AG20443 (cell line): ENCODE data around the gene TAS1R3.

Experiments used
- DNase-seq: peaks from one replicate; pipeline ENCODE4 v3.0.0; 2012; ENCODE audit warnings: low spot score, mixed read lengths

TAS1R3 gene

DNA sequence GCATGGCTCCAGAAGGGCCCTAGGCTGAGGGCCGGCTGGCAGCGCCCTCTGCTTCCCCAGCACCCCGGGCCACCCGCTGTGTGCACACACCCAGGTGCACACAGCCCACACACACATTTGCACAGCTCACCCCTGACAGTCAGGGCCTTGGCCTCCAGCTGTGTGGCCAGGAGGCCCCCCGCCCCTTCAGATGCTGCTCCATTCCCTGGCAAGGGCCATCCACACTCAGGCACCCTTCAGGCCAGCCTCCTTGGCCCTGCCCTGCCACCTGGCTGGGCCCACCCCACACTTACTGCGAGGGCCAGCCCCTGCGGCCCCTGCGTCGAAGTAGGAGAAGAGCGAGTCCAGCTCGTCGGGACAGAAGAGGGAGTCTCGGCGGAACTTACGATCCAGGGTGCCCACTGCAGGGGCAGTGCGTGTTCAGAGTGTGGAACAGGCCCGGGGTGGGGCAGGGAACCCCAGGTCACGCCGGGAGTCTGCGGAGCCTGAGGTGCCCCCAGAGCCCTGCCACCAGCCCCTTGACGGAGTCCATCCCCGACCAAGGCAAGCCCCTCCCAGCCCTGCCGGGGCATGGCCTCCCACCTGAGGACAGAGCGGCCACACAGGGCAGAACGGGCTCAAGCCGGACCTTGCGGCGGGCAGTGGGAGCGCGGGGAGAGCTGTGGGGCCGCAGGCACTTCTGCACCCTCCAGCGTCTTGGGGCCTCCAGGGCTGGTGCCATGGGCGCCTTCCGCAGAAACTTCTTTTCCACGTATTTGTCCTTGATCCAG is 35.7 kb upstream of the TAS1R3 start:
- no peak for DNase-seq

DNA sequence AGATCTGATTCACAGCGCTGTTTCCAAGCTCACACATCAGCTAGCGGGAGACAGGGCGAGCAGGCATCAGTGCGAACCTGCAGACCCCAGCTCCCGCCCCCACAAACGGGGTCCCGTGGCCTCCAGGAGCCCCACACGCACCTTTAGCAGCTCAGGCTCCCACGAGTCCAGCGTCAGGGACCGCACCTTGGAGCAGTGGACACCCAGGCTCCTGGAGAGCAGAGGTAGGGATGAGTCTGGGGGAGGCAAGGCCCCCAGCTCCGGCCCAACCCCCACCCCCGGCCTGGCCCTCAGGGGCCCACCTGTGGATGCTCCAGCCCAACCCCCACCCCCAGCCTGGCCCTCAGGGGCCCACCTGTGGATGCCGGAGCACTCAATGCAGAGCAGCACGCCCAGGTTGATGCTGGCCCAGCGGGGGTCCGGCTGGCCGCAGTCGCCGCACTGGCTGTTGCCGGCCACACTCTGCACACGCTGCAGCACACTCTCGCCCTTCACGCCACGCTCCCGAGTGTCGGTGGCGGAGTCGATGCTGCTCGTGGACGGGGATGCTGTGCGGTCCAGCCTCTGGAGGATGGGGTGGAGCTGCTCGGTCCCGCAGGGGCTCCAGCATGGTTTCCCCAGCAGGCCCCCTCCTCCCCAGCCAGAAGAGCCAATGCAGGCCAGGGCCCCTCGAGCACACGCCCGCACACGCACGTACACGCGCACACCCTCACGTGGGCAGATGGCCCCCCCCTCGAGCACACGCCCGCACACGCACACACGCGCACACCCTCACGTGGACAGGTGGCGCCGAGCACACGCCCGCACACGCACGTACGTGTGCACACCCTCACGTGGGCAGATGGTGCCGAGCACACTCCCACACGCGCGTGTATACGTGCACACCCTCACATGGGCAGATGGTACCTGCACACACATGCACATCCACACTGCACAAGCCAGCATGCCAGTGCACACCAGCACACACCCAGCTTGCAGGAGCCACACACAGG is 34.7 kb upstream of the TAS1R3 start:
- DNase-seq: no peak

DNA sequence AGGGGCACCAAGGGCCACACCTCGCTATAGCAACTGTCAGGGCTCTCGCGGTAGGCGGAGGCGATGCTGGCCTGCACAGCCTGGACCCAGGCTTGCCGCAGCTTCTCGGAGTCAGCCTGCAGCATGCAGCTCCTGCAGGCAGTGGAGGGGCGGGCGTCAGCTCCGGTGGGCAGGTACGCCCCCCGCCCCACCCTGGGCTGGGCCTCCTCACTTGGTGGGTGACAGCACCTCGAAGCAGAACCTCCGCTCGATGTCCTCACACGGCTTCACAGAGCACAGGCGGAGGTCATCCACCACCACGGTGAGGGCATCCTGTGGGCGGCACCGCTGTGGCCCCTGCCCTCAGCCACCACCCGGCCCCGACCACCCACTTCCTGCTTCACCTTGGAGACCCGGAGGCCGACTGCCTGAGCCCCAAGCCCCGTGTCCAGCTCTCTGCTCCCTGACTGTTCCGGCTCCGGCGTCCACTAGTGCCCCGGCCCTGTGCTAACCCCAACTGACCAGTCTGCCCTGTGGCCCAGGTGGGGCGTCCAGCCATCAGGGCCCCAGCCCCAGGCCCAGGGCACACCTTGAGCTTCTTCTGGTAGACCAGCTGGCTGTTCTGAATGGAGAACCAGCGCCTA is 33.2 kb upstream of the TAS1R3 start:
- DNase-seq: no peak

DNA sequence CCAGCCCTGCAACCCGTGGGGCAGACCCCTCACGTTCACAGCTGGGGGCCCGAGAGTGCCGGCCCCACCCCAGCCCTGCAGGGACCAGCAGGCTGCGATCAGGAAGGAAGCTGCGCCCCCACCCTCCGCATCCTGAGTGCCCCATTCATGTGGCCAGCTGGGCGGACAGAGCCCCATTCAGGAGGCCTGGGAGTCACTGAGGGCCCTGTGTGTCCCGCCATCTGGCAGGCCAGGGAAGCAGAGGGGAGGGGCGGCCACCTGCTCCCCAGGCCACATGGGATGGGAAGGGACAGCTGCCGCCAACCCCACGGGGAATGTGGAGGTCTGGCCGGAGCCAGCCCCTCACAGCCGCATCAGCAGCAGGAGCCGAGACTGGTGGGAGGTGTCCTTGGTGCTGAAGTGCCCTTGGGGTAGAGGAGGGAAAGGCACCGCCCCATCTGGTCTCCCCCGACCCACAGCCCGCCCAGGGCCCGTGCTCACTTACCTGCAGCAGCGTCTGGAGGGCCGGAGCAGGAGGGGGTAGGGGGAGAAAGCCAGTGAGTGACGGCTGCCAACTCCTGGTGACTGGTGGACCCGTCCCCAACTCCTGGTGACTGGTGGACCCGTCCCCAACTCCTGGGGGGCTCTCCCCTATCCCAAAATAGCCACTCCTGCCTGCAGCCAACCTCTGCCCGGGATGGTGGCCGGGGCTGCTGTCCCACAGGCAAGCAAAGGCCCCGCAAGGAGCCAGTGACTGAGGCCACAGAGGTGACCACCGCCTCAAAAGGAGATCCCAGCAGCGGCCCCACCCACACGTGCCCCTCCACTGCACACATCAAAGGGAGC is 32.0 kb upstream of the TAS1R3 start:
- no peak for DNase-seq

DNA sequence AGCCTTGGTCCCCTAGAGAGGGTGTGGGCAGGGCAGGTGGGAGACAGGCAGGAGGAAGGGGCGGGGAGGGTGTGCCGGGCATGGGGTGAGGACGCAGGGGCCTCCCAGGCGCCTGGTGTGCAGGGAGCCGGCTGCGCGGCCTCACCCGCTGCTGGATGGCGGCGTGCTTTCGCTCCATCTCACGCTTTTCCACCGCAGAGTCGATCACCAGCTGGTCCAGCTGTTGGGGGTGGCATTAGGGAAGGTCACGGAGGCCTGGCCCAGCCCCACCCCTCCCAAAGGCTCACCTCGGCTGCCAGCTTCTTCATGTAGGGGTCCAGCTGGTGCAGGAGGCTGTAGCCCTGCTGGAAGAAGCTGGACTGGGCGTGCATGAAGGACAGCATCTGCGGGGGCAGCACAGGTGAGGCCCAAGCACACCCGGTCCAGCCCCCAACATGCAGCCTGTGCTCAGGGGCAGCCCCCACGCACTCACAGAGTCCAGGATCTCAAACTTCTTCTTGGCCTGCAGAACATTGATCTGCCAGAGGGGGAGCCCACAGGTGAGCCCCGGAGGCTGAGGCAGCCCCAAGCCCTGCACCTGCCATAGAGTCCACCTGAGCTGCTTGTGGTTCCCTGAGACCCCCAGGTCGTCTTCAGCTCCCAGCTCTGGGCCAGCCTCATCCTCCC is 31.3 kb upstream of the TAS1R3 start:
- DNase-seq: no peak

DNA sequence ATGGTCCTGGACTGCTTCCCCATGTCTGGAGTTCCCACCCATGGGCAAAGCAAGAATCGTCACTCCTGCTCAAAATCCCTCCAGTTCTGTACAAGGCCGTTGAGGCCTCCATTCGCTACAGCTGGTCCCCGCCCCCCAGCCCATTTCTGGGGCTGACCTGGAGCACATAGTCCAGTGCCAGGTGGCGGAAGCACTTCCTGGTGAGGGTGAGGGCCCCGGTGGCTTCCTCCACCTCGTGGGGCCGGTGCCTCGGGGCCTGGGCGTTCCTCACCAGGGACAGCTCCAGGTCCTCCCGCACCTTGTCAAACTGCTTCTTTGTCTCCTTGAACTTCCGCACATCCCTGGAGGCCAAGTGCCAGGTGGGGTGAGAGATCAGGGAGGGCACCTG is 30.7 kb upstream of the TAS1R3 start:
- no peak for DNase-seq

DNA sequence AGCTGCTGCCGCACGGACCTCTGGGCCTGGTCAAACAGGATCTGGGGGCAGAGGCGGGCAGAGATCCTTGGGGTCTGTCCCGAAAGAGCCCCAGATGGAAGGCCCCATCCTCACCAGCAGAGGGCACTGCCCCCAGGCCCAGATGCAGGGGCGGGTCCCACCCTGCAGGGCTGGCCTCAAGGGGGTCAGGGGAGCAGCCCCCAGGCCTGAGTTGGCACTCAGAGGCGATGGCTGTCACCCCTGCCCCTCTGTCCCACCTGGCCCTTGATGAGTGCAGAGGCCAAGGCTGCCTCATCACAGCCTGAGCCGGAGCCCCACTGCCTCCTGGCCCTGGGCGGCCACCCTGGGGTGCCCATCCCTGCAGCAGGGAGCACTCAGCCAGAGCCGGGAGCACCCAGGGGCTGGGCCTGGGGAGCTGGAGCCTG is 29.1 kb upstream of the TAS1R3 start:
- DNase-seq: no peak

DNA sequence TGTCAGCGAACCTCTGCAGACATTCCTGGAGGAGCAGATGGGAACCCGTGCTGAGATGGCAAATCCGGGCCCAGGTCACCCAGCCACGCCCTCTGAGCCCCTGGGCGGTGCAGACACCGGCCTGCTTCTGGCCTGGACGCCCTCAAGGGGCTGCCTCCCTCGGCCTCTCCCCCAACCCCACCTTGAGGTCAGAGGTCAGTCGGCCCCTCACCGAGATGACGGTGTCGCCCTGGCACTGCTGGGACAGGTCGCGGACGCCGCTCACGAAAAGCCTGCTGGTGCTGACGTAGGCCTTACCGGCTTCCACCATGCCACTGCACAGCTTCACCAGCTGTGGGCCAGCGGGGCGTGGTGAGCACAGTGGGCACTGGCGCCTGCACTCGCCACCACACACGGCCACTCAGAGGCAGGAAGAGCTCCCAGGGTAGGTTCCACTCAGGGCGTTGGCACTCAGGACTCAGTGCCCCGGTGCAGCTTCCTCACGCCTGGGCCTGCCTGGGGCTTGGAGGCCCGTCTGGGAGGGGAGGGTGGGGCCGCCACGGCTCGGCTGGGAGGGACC is 28.1 kb upstream of the TAS1R3 start:
- no peak for DNase-seq

DNA sequence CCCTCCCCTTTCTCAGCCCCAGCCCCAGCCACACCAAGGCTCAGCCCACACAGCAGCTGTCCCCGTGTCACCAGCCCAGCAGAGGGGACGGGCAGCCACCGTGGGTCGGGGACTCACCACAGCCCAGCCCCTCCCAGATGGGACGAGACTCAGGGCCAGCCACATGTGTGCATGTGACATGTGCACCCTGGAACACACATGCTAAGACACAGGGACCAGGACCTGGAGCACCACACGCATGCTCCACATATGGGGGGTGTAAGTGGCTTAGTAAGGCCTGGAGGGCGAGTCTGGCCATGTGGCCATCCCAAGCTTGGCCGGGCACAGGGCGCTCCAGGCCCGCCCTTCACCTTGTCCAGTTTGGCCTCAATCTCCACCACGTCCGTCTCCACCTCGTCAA is 27.3 kb upstream of the TAS1R3 start:
- no peak for DNase-seq

DNA sequence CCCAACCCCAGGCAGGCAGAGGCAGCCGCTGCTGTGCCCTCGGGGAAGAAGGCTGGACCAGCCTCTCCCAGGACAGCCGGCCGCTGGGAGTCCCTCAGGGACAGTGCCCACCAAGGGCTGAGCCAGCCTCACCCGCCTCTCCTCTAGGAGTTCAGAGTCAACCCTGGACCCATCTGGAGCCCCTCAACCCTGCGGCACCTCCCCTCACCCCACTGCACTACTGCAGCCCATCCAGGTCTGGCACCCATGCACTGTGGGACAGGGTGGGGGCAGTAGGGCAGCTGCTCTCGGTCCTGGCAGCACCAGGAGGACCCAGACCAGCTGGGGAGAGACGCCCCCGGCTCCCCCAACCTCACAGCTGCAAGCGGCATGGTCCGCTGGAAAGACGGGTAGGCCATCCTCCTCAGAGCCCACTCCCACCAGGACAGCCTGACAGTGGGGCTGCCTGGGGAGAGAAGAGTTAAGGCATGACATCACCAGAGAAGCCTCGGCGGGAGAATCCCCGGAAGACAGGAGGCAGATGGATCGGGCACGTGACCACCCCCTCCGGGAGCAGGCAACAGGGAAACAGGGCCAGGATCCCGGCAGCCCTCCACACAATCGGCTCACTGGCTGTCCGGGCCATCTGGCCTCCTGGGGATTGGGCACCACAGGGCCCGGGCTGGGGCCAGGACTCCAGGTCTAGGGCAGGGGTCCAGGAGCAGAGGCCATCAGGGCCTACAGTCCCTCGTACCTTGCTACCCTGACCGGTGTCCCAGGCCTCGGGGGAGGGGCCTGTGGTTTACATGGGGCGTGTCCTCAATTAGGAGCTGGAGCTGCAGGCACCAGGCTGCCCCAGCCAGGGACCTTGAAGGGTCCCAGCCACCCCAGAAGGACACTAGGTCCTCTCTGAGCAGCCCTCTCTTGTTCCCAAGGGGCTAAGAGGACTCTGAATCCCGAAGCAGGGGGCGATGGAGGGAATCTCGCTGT is 26.5 kb upstream of the TAS1R3 start:
- DNase-seq: peak; percentile 75

DNA sequence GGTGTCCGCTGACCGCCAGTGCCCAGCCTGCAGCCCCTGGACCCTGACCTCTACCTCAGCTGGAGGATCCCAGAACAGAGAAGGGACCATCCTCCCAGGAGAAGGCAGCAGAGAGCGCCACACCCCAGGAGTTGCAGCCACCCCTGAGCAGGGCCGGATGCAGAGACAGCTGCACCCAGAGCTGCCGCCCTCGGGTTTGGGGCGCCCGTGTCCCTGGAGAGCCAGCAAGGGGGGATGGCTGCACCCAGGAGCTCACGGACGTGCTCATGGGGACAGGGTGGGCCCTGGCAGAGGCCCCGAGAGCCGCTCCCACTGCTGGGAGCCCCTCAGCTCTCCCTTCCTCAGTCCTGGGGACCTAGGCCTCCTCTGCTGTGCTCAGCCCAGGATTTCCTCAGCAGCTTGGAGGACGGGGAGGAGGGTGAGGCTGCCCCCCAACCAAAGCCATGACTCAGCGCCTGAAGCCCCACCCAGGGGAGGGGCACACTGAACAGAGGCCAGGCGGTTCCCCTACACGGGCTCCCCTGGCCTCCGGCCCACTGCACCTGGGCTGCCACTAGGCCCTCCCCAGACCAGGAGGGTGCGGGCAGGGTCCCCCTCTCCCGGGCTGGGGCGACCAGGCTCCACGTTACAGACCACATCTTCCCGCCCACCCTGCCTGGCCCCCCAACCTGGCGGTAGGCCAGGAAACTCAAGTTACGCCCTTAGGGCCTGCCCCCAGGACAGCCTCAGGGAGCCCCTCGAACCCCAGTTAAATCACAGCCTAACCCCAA is 25.6 kb upstream of the TAS1R3 start:
- peak; percentile 81 for DNase-seq

DNA sequence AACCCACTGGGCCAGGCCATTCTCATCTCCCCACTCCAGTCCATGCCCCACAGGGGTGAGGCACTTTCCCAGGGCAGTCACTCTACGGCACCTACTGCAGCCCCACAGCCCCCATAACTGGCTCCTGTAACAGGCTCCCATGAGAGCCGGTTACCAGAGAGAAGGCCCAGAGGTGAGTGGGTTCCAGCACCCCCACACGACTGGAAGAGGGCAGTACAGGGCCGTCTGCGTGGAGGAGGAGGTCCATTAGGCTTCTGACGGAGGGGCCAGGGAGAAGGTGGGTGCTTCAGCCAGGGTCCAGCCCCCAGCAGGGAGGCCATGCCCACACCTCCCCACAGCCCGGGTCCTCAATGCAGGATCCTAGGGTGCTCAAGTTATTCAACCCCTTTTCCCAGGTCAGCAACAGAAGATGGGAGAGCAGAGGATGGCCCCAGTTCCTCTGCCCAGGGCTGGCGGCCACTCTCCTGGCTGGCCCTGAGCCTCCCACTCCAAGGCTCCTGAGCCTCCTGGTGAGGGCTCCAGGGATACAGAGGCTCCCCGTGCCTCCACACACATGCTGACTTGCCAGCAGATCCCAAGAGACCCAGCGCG is 24.9 kb upstream of the TAS1R3 start:
- no peak for DNase-seq

DNA sequence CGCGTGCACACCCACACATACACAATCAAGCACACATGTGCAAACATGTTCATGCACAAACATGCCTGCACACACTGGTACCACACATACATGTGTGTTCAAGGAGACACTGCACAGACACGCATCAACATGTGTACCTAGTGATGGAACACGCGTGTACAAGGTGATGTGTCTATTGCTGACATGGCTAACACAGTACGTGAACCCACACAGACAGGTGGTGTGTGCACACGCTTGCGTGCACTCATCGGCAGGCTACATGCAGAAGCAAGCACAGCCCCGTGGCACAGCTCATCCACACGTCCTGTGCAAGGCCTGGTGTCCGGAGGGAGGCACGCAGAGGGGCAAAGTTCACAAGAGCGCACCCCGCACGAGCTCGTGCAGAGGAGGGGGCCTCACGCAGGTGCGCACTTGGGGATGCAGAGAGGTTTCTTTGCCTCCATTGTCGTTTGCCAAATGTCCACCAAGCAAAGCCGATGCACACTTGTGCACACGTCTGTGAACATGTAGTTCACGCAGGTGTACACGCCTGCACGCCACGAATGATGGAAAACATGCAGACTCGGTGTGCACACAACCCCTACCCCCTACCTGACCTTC is 24.3 kb upstream of the TAS1R3 start:
- DNase-seq: no peak

DNA sequence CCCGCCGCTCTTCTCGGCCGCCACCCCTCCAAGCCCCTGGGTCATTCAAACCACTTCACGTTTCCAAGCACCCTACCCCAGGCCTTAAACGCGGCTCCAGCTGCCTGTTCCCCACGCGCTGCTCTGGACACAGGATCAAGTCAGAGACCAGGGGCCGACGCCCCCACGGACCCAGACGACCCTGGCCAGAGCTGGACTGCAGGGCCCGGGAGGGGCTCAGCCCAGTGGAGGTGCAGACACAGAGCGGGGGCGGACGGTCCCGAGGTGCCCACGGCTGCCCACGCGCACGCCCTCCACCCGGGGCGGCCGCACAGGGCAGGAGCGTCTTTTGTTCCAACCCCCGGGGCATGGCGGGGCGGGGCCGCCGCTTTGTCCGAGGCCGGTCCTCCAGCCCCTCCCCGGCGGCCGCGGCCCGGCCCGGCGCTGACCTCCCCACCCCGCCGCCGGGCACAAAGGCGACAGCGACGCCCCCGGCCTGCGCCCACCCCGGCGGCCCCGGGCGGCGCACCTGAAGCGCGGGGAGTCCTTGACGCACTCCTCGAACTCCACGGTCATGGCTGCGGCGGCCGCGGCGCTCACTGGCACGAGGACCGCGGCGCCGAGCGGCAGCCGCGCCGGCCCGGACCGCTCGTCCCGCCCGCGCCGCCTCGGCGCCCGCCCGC is 23.7 kb upstream of the TAS1R3 start:
- DNase-seq: no peak

DNA sequence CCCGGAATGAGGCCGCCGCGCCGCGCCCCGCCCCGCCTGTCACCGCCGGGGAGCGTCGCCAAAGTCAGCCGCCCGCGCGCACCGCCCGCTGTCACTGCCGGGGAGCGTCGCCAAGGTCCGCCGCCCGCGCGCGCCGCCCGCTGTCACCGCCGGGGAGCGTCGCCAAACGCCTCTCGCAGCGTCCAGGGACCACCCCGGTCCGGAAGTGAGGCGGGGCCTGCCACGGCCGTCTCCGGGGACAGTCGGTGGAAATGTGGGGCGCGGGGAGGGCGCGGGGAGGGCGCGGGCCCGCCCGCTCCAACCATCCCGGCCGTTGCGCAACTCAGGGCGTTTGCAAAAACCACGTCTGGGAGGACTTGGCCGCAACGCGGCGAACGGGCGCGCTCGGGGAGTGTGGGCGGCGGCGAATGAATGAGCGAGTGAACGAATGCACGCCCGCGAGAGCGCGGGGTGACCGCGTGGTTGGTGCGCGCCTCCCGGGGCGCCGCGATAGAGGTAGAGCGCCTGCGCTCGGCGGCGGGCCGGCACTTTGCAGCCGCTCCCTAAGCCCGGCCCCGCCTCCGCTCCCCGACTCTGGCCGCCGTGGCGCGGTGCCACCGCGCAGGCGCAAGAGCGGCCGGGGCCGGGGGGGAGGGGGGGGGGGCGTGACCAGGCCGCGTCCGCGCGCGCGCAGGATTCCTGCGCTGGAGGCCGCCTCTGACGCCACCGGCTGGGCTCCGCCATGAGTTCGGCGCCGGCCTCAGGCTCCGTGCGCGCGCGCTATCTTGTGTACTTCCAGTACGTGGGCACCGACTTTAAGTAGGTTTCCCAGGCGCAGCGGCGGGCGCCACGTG is 22.9 kb upstream of the TAS1R3 start, which contains the start of the genes ACAP3 and PUSL1:
ACAP3 (minus strand) TSS at position 8 of the 833 bp plus-strand sequence. CDS start 115 bp downstream, outside the sequence.
PUSL1 (plus strand) TSS at position 675 of the 833 bp plus-strand sequence; CDS start at position 722, 47 bp downstream.
- peak; percentile 100 for DNase-seq

DNA sequence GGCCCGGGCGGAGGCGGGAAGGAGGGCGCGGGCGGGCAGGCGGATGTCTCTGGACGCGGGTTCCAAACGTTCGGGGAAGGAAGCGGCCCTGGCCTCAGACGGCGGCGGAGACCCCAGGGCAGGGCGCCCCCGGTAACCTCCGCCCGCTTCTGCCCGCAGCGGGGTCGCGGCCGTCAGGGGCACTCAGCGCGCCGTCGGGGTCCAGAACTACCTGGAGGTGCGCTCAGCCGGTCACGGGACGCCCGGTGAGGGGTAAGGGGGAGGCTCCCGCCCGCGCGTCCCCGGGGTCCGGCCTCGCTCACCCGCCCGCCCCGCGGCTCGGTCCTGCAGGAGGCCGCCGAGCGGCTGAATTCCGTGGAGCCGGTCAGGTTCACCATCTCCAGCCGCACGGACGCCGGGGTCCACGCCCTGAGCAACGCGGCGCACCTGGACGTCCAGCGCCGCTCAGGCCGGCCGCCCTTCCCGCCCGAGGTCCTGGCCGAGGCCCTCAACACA is 22.3 kb upstream of the TAS1R3 start:
- no peak for DNase-seq
